HepG2 (cell line): ENCODE measurements around the gene RPUSD2. TPM values are rescaled to one million over a fixed set of nuclear protein-coding genes. Genes with fewer than 3 reads are reported as not detected.

Experiments
- ATAC-seq: fragments of 200-7000 bp; cut with Tn5 transposase; 3 replicates; pipeline ENCODE4 v1.9.1; 2020; ENCODE audit warnings: mild to moderate bottlenecking, moderate library complexity
- BruUV-seq: library from RNA; stranded (reverse); fragments of 400-500 nt; replicated peaks from 2 replicates; lab custom pipeline; 2021; lab: Mats Ljungman, UMichigan
- CTCF ChIA-PET: fragments of 300-600 bp; formaldehyde crosslinking; extraction: SDS; loops from one replicate; lab custom pipeline; 2021; ENCODE audit warnings: low total read pairs, inconsistent platforms, low intra/inter-chr PET ratio; lab: Yijun Ruan, JAX
- POLR2A ChIA-PET: fragments of 350-600 bp; sonication (Branson Sonifier 250); formaldehyde crosslinking; loops from one replicate; lab custom pipeline; 2020; ENCODE audit warnings: antibody characterized with exemption, inconsistent platforms; lab: Yijun Ruan, JAX
- DNase-seq: peaks from one replicate; pipeline ENCODE4 v3.0.0-alpha.2; 2015; ENCODE audit warnings: low spot score
- FAIRE-seq: peaks from 3 replicates; lab custom pipeline; 2011; peaks lifted over from hg19 to GRCh38; lab: Jason Lieb, UNC
- H2AFZ ChIP-seq: one replicate; pipeline ENCODE4 v1.6.1; 2011; ENCODE audit warnings: low read length, inconsistent platforms
- H3K27ac ChIP-seq: fragments of 300-600 bp; 3 replicates; pipeline ENCODE4 v1.8.0; 2011; ENCODE audit warnings: mixed run types, mild to moderate bottlenecking, mixed read lengths, low read length, inconsistent platforms; ENCODE audit not compliant: insufficient read depth; ENCODE audit errors: extremely low read length
- H3K27me3 ChIP-seq, 2 experiments: fragments of 200-600 bp in 1 of 2; 2 replicates in 1 of 2; 3 replicates in 1 of 2; pipeline versions ENCODE4 v1.6.0 to v1.8.0; 2011; ENCODE audit warnings: low read length in 2 of 2, mild to moderate bottlenecking in 2 of 2, moderate library complexity in 2 of 2, inconsistent platforms in 1 of 2; ENCODE audit not compliant: insufficient read depth in 2 of 2, control insufficient read depth in 1 of 2
- H3K36me3 ChIP-seq, 2 experiments: fragments of 200-600 bp in 1 of 2; replicated peaks in 1 of 2; 2 replicates in 1 of 2; 3 replicates in 1 of 2; pipeline versions ENCODE4 v1.5.1 to v1.8.0; 2011; ENCODE audit warnings: low read length in 2 of 2, inconsistent platforms in 1 of 2; ENCODE audit not compliant: insufficient read depth in 2 of 2, control insufficient read depth in 1 of 2
- H3K4me1 ChIP-seq: 2 replicates; pipeline ENCODE4 v1.5.1; 2012; ENCODE audit warnings: low read length, inconsistent platforms; ENCODE audit not compliant: insufficient read depth
- H3K4me2 ChIP-seq: 2 replicates; pipeline ENCODE4 v1.6.0; 2011; ENCODE audit warnings: low read depth, low read length, inconsistent platforms
- H3K4me3 ChIP-seq, 3 experiments: fragments of 200-600 bp in 1 of 3; sonication (generic), shearing (Covaris generic) in 1 of 3; replicated peaks in 1 of 3; 2 replicates each; pipeline ENCODE4 v1.5.1; 2011 to 2016; ENCODE audit warnings: low read length in 3 of 3, inconsistent platforms in 2 of 3, low read depth in 2 of 3, mild to moderate bottlenecking in 2 of 3, control low read depth in 1 of 3, mixed read lengths in 1 of 3; ENCODE audit not compliant: insufficient read depth in 1 of 3
- H3K79me2 ChIP-seq: one replicate; pipeline ENCODE4 v1.6.1; 2011; ENCODE audit warnings: low read length, inconsistent platforms; ENCODE audit not compliant: insufficient read depth
- H3K9ac ChIP-seq: 2 replicates; pipeline ENCODE4 v1.6.0; 2011; ENCODE audit warnings: mild to moderate bottlenecking, low read depth, low read length, inconsistent platforms; ENCODE audit not compliant: insufficient read depth
- H3K9me3 ChIP-seq: 2 replicates; pipeline ENCODE4 v1.5.1; 2012; ENCODE audit warnings: mild to moderate bottlenecking, low read length
- H4K20me1 ChIP-seq: 2 replicates; pipeline ENCODE4 v1.6.0; 2011; ENCODE audit warnings: inconsistent platforms, mild to moderate bottlenecking, low read length, moderate library complexity; ENCODE audit not compliant: insufficient read depth
- ISL2 ChIP-seq: sonication (generic); formaldehyde crosslinking; IDR thresholded peaks from 2 replicates; pipeline ENCODE4 v1.5.0; 2020; ENCODE audit warnings: missing genetic modification reagents
- NONO ChIP-seq, 2 experiments: fragments of 450-650 bp in 1 of 2; sonication (generic) in 1 of 2; formaldehyde crosslinking in 1 of 2; IDR thresholded peaks in 1 of 2; conservative IDR thresholded peaks in 1 of 2; 2 replicates each; pipeline versions ENCODE4 v1.6.1 to v1.8.0; 2017 to 2022; ENCODE audit warnings: mild to moderate bottlenecking in 1 of 2, missing genetic modification reagents in 1 of 2, moderate library complexity in 1 of 2
- NR2F2 ChIP-seq: IDR thresholded peaks from 2 replicates; pipeline ENCODE4 v1.6.1; 2012; ENCODE audit warnings: low read depth, inconsistent platforms, borderline replicate concordance
- PHB2 ChIP-seq: fragments of 450-650 bp; IDR thresholded peaks from 2 replicates; pipeline ENCODE4 v1.6.1; 2018; ENCODE audit not compliant: partially characterized antibody
- RXRA ChIP-seq: sonication (generic); formaldehyde crosslinking; IDR thresholded peaks from 2 replicates; pipeline ENCODE4 v1.5.1; 2020; ENCODE audit warnings: missing genetic modification reagents
- SALL1 ChIP-seq: sonication (generic); formaldehyde crosslinking; IDR thresholded peaks from 2 replicates; pipeline ENCODE4 v1.8.0; 2022; ENCODE audit warnings: mild to moderate bottlenecking, missing genetic modification reagents
- SKI ChIP-seq: fragments of 450-650 bp; IDR thresholded peaks from one replicate; pipeline ENCODE4 v1.6.1; 2018; ENCODE audit warnings: mild to moderate bottlenecking; ENCODE audit not compliant: partially characterized antibody
- ZNF44 ChIP-seq: sonication (generic); formaldehyde crosslinking; IDR thresholded peaks from 2 replicates; pipeline ENCODE4 v1.5.1; 2020; ENCODE audit warnings: mild to moderate bottlenecking, missing genetic modification reagents
- ZNF589 ChIP-seq: sonication (generic); formaldehyde crosslinking; conservative IDR thresholded peaks from 2 replicates; pipeline ENCODE4 v1.8.0; 2022; ENCODE audit warnings: mild to moderate bottlenecking, moderate library complexity, missing genetic modification reagents
- ZNF746 ChIP-seq: sonication (generic); formaldehyde crosslinking; IDR thresholded peaks from 2 replicates; pipeline ENCODE4 v1.8.0; 2022; ENCODE audit warnings: mild to moderate bottlenecking, missing genetic modification reagents
- WGBS: methylation state at CpG from one replicate; pipeline ENCODE4 v1.1.6; 2017; ENCODE audit warnings: low lambda C conversion rate; 5-methylcytosine and 5-hydroxymethylcytosine counted together
- in situ Hi-C: cut with HindIII; loops from 2 replicates; pipeline ENCODE4 v1.10.0; 2017; ENCODE audit warnings: low pct_unique_long_range_greater_than_20kb; ENCODE audit not compliant: extremely low pct_ligation_motif_present
- intact Hi-C: fragments of 100-400 bp; cut with micrococcal nuclease; formaldehyde crosslinking; loops from one replicate; pipeline ENCODE4 v1.10.0; 2022; ENCODE audit not compliant: unreplicated experiment
- polyA plus RNA-seq, 8 experiments: library from polyadenylated mRNA; depleted of rRNA in 3 of 8; stranded (reverse) in 7 of 8; unstranded in 1 of 8; fragments of >200 nt; fragmentation: Illumina TruSeq in 4 of 8; extraction: Trizol in 4 of 8; gene quantifications; 2 replicates each; pipeline versions ENCODE4 v1.2.1 to v1.2.3, GENCODE V29; 2011 to 2016; ENCODE audit warnings: low read depth in 4 of 8, missing spikeins in 1 of 8, mixed read lengths in 1 of 8; ENCODE audit not compliant: insufficient read depth in 1 of 8
- total RNA-seq, 5 experiments: library from RNA; depleted of rRNA; stranded (reverse); fragments of >200 nt; fragmentation: Illumina TruSeq; extraction: Trizol; gene quantifications; 2 replicates each; pipeline ENCODE4 v1.2.3, GENCODE V29; 2016; ENCODE audit warnings: low read depth in 1 of 5
- TF ChIP-seq, protein P1 (sequence below): sonication (generic); formaldehyde crosslinking; IDR thresholded peaks from 2 replicates; pipeline ENCODE4 v1.8.1; 2023; ENCODE audit warnings: missing genetic modification reagents, mild to moderate bottlenecking, borderline replicate concordance
- TF ChIP-seq, protein P2 (sequence below): sonication (generic); formaldehyde crosslinking; IDR thresholded peaks from 2 replicates; pipeline ENCODE4 v1.8.0; 2022; ENCODE audit warnings: mild to moderate bottlenecking, missing genetic modification reagents
- TF ChIP-seq, protein P3 (sequence below): sonication (generic); formaldehyde crosslinking; IDR thresholded peaks from 2 replicates; pipeline ENCODE4 v1.4.0; 2020; ENCODE audit warnings: mild to moderate bottlenecking, missing genetic modification reagents
- TF ChIP-seq, protein P4 (sequence below): sonication (generic); formaldehyde crosslinking; conservative IDR thresholded peaks from 2 replicates; pipeline ENCODE4 v1.8.1; 2023; ENCODE audit warnings: missing genetic modification reagents

The RPUSD2 gene
- total and polyA plus RNA-seq, 2 of the 13 experiments (the other 11 are each of a cell fraction or from before 2014, with no cell fraction given): 8.6 to 14.5 TPM

- no peaks in the 10 kb centered on the region for H3K4me1 ChIP-seq
- FAIRE-seq: no peak
- 56% methylated on average over 1 of the region's 1 CpG for WGBS
- no peaks in the 10 kb centered on the region for H3K9me3 ChIP-seq
- no peak for ATAC-seq
- H4K20me1 ChIP-seq: no peaks in the 10 kb centered on the region
- ChIA-PET POLR2A (no interaction called here), CTCF (no interaction called here)
- no peak for DNase-seq
- H3K9ac ChIP-seq: no peak overlapping the region
- no peak overlapping the region for H3K27ac ChIP-seq
- in situ Hi-C loops (no loop called here), intact Hi-C loops (no loop called here)
- BruUV-seq: no TSS peak
- H2AFZ ChIP-seq: no peak overlapping the region
- H3K4me3 ChIP-seq: no peak overlapping the region
- no peak for TF ChIP-seq SKI
- H3K36me3 ChIP-seq: peaks cover 2 to 5% of the 10 kb centered on the region in 2 experiments; a peak in 2 of 5 replicates
- H3K79me2 ChIP-seq: no peaks in the 10 kb centered on the region
- no peak overlapping the region for H3K4me2 ChIP-seq
- H3K27me3 ChIP-seq: no peaks in the 10 kb centered on the region
These were observed 23.6 kb upstream of the RPUSD2 start for GRCh38 chr15:40545457-40545856.

- ATAC-seq: no peak
- no TSS peak for BruUV-seq
- Histone ChIP-seq H3K27ac (no peak overlapping the region), H3K36me3 (peaks cover 2 to 16% of the 10 kb centered on the region in 2 experiments; a peak in 4 of 5 replicates), H3K4me1 (no peaks in the 10 kb centered on the region), H4K20me1 (no peaks in the 10 kb centered on the region), H3K4me2 (no peak overlapping the region), H3K4me3 (no peak overlapping the region), H2AFZ (no peak overlapping the region), H3K79me2 (no peaks in the 10 kb centered on the region), H3K27me3 (no peaks in the 10 kb centered on the region), H3K9me3 (no peaks in the 10 kb centered on the region), H3K9ac (no peak overlapping the region)
- intact Hi-C loops: no loop called here
- WGBS: 100% methylated on average over 2 of the region's 2 CpGs
- FAIRE-seq: no peak
- POLR2A ChIA-PET: no interaction called here
- in situ Hi-C loops: no loop called here
- CTCF ChIA-PET: no interaction called here
- no peak for DNase-seq
- TF ChIP-seq NR2F2 (no peak), ISL2 (CRISPR knock-in tag) (no peak), NONO (IDR thresholded peaks at IDR 0.05) (no peak), NONO (CRISPR knock-in tag; conservative IDR thresholded peaks at IDR 0.05) (no peak), ZNF589 (CRISPR knock-in tag) (no peak), SALL1 (no peak), ZNF746 (CRISPR knock-in tag) (no peak), RXRA (no peak), PHB2 (no peak), ZNF44 (CRISPR knock-in tag) (no peak)
- TF ChIP-seq, protein P1, sequence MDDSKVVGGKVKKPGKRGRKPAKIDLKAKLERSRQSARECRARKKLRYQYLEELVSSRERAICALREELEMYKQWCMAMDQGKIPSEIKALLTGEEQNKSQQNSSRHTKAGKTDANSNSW (CRISPR knock-in tag): no peak
- TF ChIP-seq, protein P2, sequence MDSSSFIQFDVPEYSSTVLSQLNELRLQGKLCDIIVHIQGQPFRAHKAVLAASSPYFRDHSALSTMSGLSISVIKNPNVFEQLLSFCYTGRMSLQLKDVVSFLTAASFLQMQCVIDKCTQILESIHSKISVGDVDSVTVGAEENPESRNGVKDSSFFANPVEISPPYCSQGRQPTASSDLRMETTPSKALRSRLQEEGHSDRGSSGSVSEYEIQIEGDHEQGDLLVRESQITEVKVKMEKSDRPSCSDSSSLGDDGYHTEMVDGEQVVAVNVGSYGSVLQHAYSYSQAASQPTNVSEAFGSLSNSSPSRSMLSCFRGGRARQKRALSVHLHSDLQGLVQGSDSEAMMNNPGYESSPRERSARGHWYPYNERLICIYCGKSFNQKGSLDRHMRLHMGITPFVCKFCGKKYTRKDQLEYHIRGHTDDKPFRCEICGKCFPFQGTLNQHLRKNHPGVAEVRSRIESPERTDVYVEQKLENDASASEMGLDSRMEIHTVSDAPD (CRISPR knock-in tag): no peak
- TF ChIP-seq, protein P3, sequence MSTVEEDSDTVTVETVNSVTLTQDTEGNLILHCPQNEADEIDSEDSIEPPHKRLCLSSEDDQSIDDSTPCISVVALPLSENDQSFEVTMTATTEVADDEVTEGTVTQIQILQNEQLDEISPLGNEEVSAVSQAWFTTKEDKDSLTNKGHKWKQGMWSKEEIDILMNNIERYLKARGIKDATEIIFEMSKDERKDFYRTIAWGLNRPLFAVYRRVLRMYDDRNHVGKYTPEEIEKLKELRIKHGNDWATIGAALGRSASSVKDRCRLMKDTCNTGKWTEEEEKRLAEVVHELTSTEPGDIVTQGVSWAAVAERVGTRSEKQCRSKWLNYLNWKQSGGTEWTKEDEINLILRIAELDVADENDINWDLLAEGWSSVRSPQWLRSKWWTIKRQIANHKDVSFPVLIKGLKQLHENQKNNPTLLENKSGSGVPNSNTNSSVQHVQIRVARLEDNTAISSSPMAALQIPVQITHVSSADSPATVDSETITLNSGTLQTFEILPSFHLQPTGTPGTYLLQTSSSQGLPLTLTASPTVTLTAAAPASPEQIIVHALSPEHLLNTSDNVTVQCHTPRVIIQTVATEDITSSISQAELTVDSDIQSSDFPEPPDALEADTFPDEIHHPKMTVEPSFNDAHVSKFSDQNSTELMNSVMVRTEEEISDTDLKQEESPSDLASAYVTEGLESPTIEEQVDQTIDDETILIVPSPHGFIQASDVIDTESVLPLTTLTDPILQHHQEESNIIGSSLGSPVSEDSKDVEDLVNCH (CRISPR knock-in tag): no peak
- TF ChIP-seq, protein P4, sequence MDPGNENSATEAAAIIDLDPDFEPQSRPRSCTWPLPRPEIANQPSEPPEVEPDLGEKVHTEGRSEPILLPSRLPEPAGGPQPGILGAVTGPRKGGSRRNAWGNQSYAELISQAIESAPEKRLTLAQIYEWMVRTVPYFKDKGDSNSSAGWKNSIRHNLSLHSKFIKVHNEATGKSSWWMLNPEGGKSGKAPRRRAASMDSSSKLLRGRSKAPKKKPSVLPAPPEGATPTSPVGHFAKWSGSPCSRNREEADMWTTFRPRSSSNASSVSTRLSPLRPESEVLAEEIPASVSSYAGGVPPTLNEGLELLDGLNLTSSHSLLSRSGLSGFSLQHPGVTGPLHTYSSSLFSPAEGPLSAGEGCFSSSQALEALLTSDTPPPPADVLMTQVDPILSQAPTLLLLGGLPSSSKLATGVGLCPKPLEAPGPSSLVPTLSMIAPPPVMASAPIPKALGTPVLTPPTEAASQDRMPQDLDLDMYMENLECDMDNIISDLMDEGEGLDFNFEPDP (CRISPR knock-in tag): no peak
These were observed 20.5 kb upstream of the RPUSD2 start for GRCh38 chr15:40548610-40549009.
